Activated naive CD4-positive, alpha-beta T cell treated with anti-CD3 and anti-CD28 coated beads, Interleukin-2, amount 10 ng/mL, durations not matched to agents 7 days and 5 days (primary cell): ENCODE results near the gene MCTP1.
"Not testable (repeated sequence)": the region's sequence is repeated elsewhere in the genome, so short reads cannot be mapped to it uniquely, and the experiment has no call there.

Experiments
- CTCF ChIA-PET: fragments of 350-600 bp; sonication (Branson Sonifier 250); formaldehyde crosslinking; loops from one replicate; lab custom pipeline; 2021; ENCODE audit warnings: antibody characterized with exemption; lab: Charles Lee
- DNase-seq: peaks from one replicate; pipeline ENCODE4 v3.0.0-alpha.2; 2020
- H3K27ac Mint-ChIP-seq: one replicate; pipeline ENCODE4 v1.8.0; 2021; ENCODE audit warnings: mild to moderate bottlenecking, moderate library complexity, mixed read lengths
- H3K27me3 Mint-ChIP-seq: one replicate; pipeline ENCODE4 v1.8.0; 2021; ENCODE audit warnings: mild to moderate bottlenecking, mixed read lengths
- H3K36me3 Mint-ChIP-seq: one replicate; pipeline ENCODE4 v1.8.0; 2021; ENCODE audit warnings: mixed read lengths
- H3K4me1 Mint-ChIP-seq: one replicate; pipeline ENCODE4 v1.8.0; 2021; ENCODE audit warnings: mixed read lengths
- H3K4me3 Mint-ChIP-seq: one replicate; pipeline ENCODE4 v1.8.0; 2021; ENCODE audit warnings: mild to moderate bottlenecking, moderate library complexity, mixed read lengths
- H3K9me3 Mint-ChIP-seq: one replicate; pipeline ENCODE4 v1.8.0; 2021; ENCODE audit warnings: mixed read lengths

The MCTP1 gene

GRCh38 chr5:95022967-95023695 lies 261.8 kb downstream of the MCTP1 start:
- no peak for DNase-seq
- Mint-ChIP-seq H3K9me3 (no peaks in the 10 kb centered on the region), H3K4me3 (no peak overlapping the region), H3K4me1 (peaks cover 9% of the 10 kb centered on the region), H3K36me3 (no peaks in the 10 kb centered on the region), H3K27me3 (peaks cover 3% of the 10 kb centered on the region), H3K27ac (no peak overlapping the region)
- CTCF ChIA-PET = interaction anchor here (0.7 kb wide), 1 partner anchor 18 kb away, joined by 3 read pairs; no protein-coding TSS in a partner anchor

GRCh38 chr5:95020345-95020744 lies 264.5 kb downstream of the MCTP1 start:
- no peaks in the 10 kb centered on the region for H3K9me3 Mint-ChIP-seq
- H3K27ac Mint-ChIP-seq = no peak overlapping the region
- DNase-seq = no peak
- no peaks in the 10 kb centered on the region for H3K36me3 Mint-ChIP-seq
- H3K27me3 Mint-ChIP-seq = peaks cover 3% of the 10 kb centered on the region
- peaks cover 2% of the 10 kb centered on the region for H3K4me1 Mint-ChIP-seq
- CTCF ChIA-PET = no interaction called here
- no peak overlapping the region for H3K4me3 Mint-ChIP-seq

GRCh38 chr5:95018946-95019345 lies 265.9 kb downstream of the MCTP1 start:
- Mint-ChIP-seq H3K9me3 (no peaks in the 10 kb centered on the region), H3K36me3 (no peaks in the 10 kb centered on the region), H3K4me3 (no peak overlapping the region), H3K27ac (no peak overlapping the region), H3K27me3 (peaks cover 3% of the 10 kb centered on the region), H3K4me1 (peaks cover 2% of the 10 kb centered on the region)
- no peak for DNase-seq
- CTCF ChIA-PET = no interaction called here

GRCh38 chr5:95018511-95018910 lies 266.4 kb downstream of the MCTP1 start:
- no peak for DNase-seq
- Mint-ChIP-seq H3K27me3 (peaks cover 3% of the 10 kb centered on the region), H3K4me1 (peaks cover 2% of the 10 kb centered on the region), H3K36me3 (no peaks in the 10 kb centered on the region), H3K9me3 (no peaks in the 10 kb centered on the region), H3K4me3 (no peak overlapping the region), H3K27ac (no peak overlapping the region)
- CTCF ChIA-PET = no interaction called here

- Mint-ChIP-seq H3K4me1 (no peaks in the 10 kb centered on the region), H3K27ac (no peak overlapping the region), H3K4me3 (no peak overlapping the region), H3K9me3 (no peaks in the 10 kb centered on the region), H3K27me3 (no peaks in the 10 kb centered on the region), H3K36me3 (no peaks in the 10 kb centered on the region)
- CTCF ChIA-PET = no interaction called here
- DNase-seq = no peak
These were observed 275.1 kb downstream of the MCTP1 start for GRCh38 chr5:95009812-95010211.

GRCh38 chr5:95007921-95008597 lies 276.8 kb downstream of the MCTP1 start:
- no peaks in the 10 kb centered on the region for H3K27me3 Mint-ChIP-seq
- H3K4me3 Mint-ChIP-seq = no peak overlapping the region
- no peaks in the 10 kb centered on the region for H3K4me1 Mint-ChIP-seq
- no peak overlapping the region for H3K27ac Mint-ChIP-seq
- CTCF ChIA-PET = no interaction called here
- peaks cover 5% of the 10 kb centered on the region for H3K9me3 Mint-ChIP-seq
- no peak for DNase-seq
- no peaks in the 10 kb centered on the region for H3K36me3 Mint-ChIP-seq

GRCh38 chr5:95005811-95006210 lies 279.1 kb downstream of the MCTP1 start:
- H3K9me3 Mint-ChIP-seq = peaks cover 5% of the 10 kb centered on the region
- H3K27me3 Mint-ChIP-seq = no peaks in the 10 kb centered on the region
- no peak for DNase-seq
- CTCF ChIA-PET = no interaction called here
- H3K4me3 Mint-ChIP-seq = no peak overlapping the region
- no peaks in the 10 kb centered on the region for H3K4me1 Mint-ChIP-seq
- no peaks in the 10 kb centered on the region for H3K36me3 Mint-ChIP-seq
- no peak overlapping the region for H3K27ac Mint-ChIP-seq

- Mint-ChIP-seq H3K9me3 (peaks cover under 1% of the 10 kb centered on the region), H3K36me3 (no peaks in the 10 kb centered on the region), H3K4me3 (no peak overlapping the region), H3K27ac (no peak overlapping the region), H3K27me3 (no peaks in the 10 kb centered on the region), H3K4me1 (no peaks in the 10 kb centered on the region)
- no peak for DNase-seq
- CTCF ChIA-PET = no interaction called here
These were observed 286.2 kb downstream of the MCTP1 start for GRCh38 chr5:94998670-94999069.

- CTCF ChIA-PET, H3K4me1 Mint-ChIP-seq, H3K4me3 Mint-ChIP-seq, H3K9me3 Mint-ChIP-seq, DNase-seq, H3K27me3 Mint-ChIP-seq, H3K27ac Mint-ChIP-seq, H3K36me3 Mint-ChIP-seq: not testable (repeated sequence)
These were observed 290.4 kb downstream of the MCTP1 start for GRCh38 chr5:94994537-94994936.

- no peaks in the 10 kb centered on the region for H3K4me1 Mint-ChIP-seq
These were observed 291.4 kb downstream of the MCTP1 start for GRCh38 chr5:94993491-94993890.

GRCh38 chr5:94992325-94992724 lies 292.6 kb downstream of the MCTP1 start:
- CTCF ChIA-PET = no interaction called here
- H3K36me3 Mint-ChIP-seq = no peaks in the 10 kb centered on the region
- no peak overlapping the region for H3K27ac Mint-ChIP-seq
- no peaks in the 10 kb centered on the region for H3K4me1 Mint-ChIP-seq
- H3K9me3 Mint-ChIP-seq = no peaks in the 10 kb centered on the region
- no peak overlapping the region for H3K4me3 Mint-ChIP-seq
- no peak for DNase-seq
- no peaks in the 10 kb centered on the region for H3K27me3 Mint-ChIP-seq

More at GRCh38 chr5:94993491-94993890, 291.4 kb downstream of the MCTP1 start:
- Mint-ChIP-seq H3K27ac (no peak overlapping the region), H3K27me3 (no peaks in the 10 kb centered on the region), H3K36me3 (no peaks in the 10 kb centered on the region), H3K4me3 (no peak overlapping the region), H3K9me3 (no peaks in the 10 kb centered on the region)
- CTCF ChIA-PET = no interaction called here
- no peak for DNase-seq

GRCh38 chr5:94983861-94984535 lies 300.9 kb downstream of the MCTP1 start:
- no peak for DNase-seq
- H3K27ac Mint-ChIP-seq = no peak overlapping the region
- no peak overlapping the region for H3K4me3 Mint-ChIP-seq

GRCh38 chr5:94977437-94977836 lies 307.5 kb downstream of the MCTP1 start:
- no peaks in the 10 kb centered on the region for H3K36me3 Mint-ChIP-seq
- CTCF ChIA-PET = interaction anchor here (0.5 to 0.7 kb wide), 2 partner anchors 10 to 73 kb away, joined by 3 read pairs; no protein-coding TSS in a partner anchor
- no peak overlapping the region for H3K4me3 Mint-ChIP-seq
- H3K4me1 Mint-ChIP-seq = no peaks in the 10 kb centered on the region
- H3K9me3 Mint-ChIP-seq = peaks cover 3% of the 10 kb centered on the region
- no peak for DNase-seq
- no peak overlapping the region for H3K27ac Mint-ChIP-seq
- H3K27me3 Mint-ChIP-seq = no peaks in the 10 kb centered on the region

More at GRCh38 chr5:94983861-94984535, 300.9 kb downstream of the MCTP1 start:
- Mint-ChIP-seq H3K9me3 (no peaks in the 10 kb centered on the region), H3K36me3 (no peaks in the 10 kb centered on the region), H3K27me3 (no peaks in the 10 kb centered on the region), H3K4me1 (no peaks in the 10 kb centered on the region)
- CTCF ChIA-PET = no interaction called here

GRCh38 chr5:94976853-94977252 lies 308.0 kb downstream of the MCTP1 start:
- CTCF ChIA-PET = interaction anchor here (0.5 kb wide), 1 partner anchor 73 kb away, joined by 3 read pairs; no protein-coding TSS in a partner anchor
- Mint-ChIP-seq H3K36me3 (no peaks in the 10 kb centered on the region), H3K9me3 (peaks cover 3% of the 10 kb centered on the region), H3K4me3 (no peak overlapping the region), H3K4me1 (no peaks in the 10 kb centered on the region), H3K27me3 (no peaks in the 10 kb centered on the region), H3K27ac (no peak overlapping the region)
- no peak for DNase-seq
